NOMO-1 treated with DMSO at 0.1 percent for 48 hours (cell line): ENCODE data around the gene GAB3.

Source experiments
- DNase-seq: peaks from one replicate; lab custom pipeline; 2025; ENCODE audit not compliant: unreplicated experiment; lab: John Stamatoyannopoulos, UW

GAB3 gene

DNA sequence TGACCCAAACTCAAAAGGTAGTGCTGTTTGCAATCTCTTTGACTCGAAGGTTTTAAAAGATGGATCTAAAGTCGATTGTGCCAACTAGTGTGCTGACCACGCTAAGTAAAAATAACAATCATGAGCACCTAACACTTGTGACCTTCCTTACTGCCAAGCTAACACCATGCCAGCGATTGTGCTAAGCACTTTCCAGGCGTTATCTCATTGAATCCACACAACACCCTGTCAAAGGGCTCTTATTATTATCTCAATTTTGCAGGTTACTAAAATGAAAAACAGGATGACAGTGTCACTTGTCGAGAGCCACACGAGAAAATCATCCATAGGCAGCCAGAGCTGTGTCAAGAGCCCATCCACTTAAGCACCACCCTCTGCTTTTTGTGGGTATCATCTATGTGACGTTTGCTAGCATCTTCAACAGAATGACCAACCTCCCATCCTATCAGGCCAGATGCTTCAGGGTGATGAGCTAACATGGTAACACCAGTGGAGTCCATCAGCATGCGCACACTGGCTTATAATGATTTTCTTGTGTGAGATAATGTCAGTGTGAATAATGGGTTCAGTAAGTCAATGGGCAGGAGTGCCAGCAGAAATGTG is 893 bp upstream of the GAB3 start:
- no peak for DNase-seq

DNA sequence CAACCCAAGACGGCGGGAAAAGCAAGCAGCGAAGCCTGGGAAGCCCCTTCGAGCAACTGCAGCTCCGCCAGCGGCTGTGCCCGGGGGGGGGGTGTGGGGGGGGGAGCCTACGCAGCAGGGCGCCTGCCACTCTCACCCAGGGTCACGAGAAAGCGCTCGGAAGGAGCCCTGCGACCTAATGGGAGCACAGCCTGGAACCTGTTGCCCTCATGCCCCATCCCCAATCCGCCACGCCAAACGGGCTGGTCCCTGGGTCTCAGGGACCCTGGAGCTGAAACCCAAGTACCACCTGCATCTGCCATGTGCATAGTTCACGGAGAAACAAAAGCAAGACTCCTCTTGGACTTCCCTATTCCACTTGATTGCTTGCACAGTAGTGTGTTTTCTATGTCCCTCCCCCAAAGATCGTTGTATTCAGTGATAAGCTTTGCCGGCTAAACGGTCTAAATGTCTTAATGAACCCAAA is 359 bp upstream of the GAB3 start:
- DNase-seq = peak; percentile 55

GRCh38 chrX:154749856-154750255 is 1.0 kb downstream of the GAB3 start:
- DNase-seq = no peak

DNA sequence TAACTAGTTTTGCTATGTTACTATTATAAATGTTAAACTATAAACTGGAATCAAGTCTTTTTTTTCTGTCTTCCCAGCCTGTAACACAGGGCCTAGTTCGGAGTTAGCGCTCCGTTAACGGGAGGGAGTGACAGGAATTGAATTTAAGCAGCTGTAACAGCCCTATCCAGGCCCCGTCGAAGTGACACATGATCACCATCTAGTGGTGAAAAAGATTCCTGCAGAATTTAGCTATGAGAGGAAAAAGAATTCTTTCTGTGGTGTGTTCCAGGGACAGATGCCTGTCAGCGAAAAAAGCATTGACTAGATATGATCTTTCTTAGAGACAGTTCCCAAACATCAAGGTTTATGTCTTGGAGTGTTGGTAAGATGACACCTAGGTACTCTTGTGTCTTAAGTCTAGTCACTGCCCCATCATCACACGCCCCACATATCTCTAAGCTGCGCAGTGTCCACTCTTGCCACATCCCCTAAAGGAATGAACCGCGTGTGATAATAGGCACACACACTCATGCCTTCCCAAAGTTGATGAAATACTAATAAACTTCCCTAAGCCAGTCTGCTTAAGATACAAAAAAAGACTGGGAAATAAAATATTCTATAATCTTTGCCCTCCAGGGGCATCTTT is 2.1 kb downstream of the GAB3 start:
- peak; percentile 48 for DNase-seq

DNA sequence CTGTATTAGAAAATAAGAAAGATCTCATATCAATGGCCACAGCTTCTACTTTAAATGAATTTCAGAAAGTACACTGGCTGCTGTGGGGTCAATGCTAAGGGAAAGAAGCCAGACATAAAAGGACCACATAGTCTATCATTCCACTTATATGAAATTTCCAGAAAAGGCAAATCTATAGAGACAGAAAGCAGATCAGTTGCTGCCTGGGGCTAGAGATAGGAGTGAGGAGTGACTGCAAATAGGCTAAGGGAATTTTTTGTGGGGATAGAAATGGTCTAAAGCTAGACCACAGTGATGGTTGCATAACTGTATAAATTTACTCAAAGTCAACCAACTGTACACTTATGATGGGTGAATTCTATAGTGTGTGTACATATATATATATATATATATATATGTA is 8.3 kb downstream of the GAB3 start:
- DNase-seq = no peak

DNA sequence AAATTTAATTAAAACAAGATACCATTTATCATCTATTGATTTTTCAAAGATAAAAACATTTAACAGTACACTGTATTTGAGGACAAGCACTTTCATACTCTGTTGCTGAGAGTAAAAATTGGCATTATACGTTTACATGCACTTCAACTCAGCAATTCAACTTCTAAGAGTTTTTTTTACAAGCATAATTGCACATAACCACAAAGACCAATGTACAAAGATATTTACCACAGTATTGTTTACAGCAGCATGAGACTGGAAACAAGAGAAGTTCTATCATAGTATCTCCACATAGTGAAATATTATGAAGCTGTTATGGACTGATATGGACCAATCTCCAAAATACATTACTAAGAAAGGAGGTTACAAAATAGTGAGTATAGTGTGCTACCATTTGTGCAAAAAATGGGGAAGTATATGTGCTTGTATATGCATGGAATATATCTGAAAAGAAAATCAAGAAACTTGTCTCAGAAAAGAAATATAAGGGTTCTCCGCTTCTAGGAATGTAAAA is 10.9 kb downstream of the GAB3 start:
- DNase-seq = peak; percentile 19

GRCh38 chrX:154738011-154738738 is 12.7 kb downstream of the GAB3 start:
- peak; percentile 6 for DNase-seq

GRCh38 chrX:154737136-154737535 is 13.7 kb downstream of the GAB3 start:
- DNase-seq = no peak

- no peak for DNase-seq
These were observed 15.0 kb downstream of the GAB3 start for GRCh38 chrX:154735695-154736393.

- DNase-seq = peak; percentile 75
These were observed 16.7 kb downstream of the GAB3 start for GRCh38 chrX:154734061-154734781.

DNA sequence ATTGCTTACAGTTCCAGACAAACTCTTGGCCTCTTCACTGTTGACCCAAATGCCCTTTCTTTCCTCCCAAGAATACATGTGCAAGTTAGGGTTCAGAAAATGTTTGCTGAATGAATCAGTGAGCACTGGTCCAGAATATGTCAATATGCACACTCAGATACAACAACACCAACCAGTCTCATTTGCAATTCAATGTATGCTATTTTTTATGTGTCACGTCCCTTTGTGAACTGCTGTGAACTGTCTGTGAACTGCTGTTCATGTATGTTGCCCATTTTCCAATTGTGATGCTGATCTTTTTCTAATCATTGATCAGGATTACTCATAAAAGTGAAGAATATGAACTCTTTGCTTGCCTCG is 17.8 kb downstream of the GAB3 start:
- DNase-seq = no peak

GRCh38 chrX:154732421-154733065 is 18.3 kb downstream of the GAB3 start:
- peak; percentile 31 for DNase-seq

DNA sequence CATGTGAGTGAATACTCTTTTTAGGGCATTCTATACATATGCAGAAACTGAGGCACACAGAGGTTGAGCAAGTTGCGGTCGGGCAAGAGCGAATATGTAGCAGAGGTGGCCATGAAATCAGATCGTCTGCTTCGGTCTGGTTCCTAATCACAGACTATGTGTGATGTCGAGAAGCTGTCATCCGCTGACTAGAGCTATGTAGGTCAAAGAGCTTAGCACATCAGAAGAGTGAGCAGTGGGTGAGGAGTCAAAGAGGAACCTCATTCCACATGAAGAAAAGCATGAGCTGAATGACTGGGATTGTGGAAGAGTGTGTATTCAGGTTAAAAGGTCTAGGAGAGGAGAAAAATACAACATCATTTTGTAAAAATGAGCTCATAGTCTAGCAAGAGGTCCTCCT is 19.0 kb downstream of the GAB3 start:
- DNase-seq = peak; percentile 53

- DNase-seq = peak; percentile 65
These were observed 19.7 kb downstream of the GAB3 start for GRCh38 chrX:154731184-154731583.

GRCh38 chrX:154730253-154730891 is 20.5 kb downstream of the GAB3 start:
- no peak for DNase-seq

DNA sequence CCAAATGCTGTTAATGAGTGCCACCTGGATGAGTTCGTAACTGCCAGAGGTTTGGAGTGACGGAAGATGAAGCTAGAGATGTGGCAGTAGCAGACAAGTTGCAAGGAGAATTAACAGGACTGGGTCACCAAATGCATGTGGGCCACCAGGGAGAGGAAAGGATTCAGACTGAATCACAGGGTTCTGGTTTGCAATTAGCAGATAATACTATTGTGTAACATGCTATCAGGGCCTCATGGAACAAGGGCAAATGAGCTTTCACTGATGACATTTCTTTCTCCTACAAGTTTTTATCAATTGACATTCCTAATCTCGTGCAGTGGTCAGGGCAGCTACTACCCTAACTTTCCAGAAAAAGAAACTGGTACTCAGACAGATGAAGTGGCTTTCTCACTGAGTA is 21.4 kb downstream of the GAB3 start:
- DNase-seq = no peak

- no peak for DNase-seq
These were observed 22.3 kb downstream of the GAB3 start for GRCh38 chrX:154728431-154729190.

GRCh38 chrX:154727871-154728270 is 23.0 kb downstream of the GAB3 start:
- DNase-seq = no peak

GRCh38 chrX:154727418-154727817 is 23.5 kb downstream of the GAB3 start:
- DNase-seq = no peak
